ENCODE results near the gene PTGS1.
A peak's percentile ranks its signal among the peaks of the same experiment; 100 is the strongest.
"Not testable (repeated sequence)": the region's sequence is repeated elsewhere in the genome, so short reads cannot be mapped to it uniquely, and the experiment has no call there.

PTGS1 gene

GRCh38 chr9:122347348-122348287 is 23.2 kb upstream of the PTGS1 start:
- no peak for DNase-seq (ENCODE audit: low spot score)

- DNase-seq (ENCODE audit: low spot score), result no peak
Observed at GRCh38 chr9:122348288-122348777, 22.5 kb upstream of the PTGS1 start.

- no peak for DNase-seq (ENCODE audit: low spot score)
Observed at GRCh38 chr9:122348791-122349190, 22.0 kb upstream of the PTGS1 start.

DNA sequence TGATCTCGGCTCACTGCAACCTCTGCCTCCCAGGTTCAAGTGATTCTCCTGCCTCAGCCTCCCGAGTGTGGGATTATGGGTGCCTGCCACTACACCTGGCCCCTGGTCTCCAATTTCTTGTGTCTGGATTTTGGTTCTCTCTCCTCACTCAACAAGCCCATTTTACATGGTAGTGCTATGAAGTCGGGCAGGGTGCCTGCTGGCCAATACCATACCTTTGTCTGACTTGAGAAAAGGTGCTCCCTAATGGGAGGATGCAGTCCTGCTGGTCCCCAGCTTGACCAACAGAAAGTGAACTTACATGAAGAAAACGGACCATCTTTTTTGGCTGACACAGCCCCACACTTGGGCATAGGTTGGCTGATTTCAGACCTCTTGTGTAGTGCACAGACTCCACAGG is 21.6 kb upstream of the PTGS1 start:
- DNase-seq (ENCODE audit: low spot score), result no peak

DNA sequence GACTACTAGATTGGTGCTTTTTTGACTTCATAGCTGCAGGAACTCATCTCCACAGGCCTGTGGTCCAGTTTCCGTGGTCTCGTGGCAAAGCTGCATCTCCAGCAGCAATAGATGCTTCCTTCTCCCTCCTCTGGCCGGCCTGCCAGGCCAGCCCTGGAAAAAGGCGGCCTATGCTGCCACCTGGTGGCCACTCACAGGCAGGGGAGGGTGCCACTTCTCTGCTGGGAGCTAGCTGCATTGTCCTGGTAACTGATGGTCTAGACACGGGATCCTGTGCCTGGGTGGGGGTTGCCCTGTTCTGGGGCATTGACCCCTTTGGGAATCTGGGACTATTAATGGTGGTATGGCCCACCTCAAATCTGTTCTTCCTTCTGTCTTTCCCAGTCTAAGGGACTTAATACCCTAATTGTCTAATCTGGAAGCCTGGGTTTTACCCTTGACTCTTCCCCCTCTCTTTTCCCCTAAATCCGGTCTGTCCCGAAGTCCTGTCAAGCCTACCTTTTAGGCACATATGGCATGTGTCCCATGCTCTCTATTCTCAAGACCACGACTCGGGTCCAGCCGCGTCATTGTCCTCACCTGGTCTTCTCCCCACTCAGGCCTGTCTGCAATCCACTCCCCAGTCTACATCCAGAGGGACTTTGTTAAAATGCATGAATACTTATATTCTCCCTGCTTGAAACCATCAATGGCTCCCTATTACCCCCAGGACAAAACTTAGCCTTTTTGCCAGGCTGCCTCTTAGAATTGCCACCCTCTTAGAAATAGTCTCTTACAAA is 20.1 kb upstream of the PTGS1 start:
- DNase-seq (ENCODE audit: low spot score), result peak; percentile 70

GRCh38 chr9:122354536-122355199 is 16.2 kb upstream of the PTGS1 start:
- DNase-seq (ENCODE audit: low spot score), result peak; percentile 37

- no peak for DNase-seq (ENCODE audit: low spot score)
Observed at GRCh38 chr9:122355336-122355875, 15.4 kb upstream of the PTGS1 start.

DNA sequence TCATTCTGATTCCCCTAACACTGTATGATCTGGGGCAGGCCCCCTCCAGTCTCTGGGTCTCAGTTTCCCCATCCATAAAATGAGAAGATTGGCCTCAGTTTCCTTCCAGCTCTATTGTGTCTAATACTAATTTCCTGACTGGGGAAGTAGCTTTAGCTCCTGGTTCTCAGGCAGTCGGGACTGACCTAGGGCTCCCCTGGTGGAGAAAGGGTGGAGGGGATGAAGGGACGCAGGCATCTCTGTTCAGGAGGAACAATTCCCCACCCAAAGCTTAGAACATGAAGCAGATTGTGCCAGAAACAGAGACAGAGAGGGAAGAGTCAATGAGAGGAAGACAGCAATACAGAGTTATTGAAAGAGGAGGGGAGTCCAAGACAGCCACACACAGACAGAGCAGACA is 14.2 kb upstream of the PTGS1 start:
- no peak for DNase-seq (ENCODE audit: low spot score)

- DNase-seq (ENCODE audit: low spot score), result no peak
Observed at GRCh38 chr9:122360891-122361290, 9.9 kb upstream of the PTGS1 start.

GRCh38 chr9:122363131-122363530 is 7.7 kb upstream of the PTGS1 start:
- DNase-seq (ENCODE audit: low spot score), result not testable (repeated sequence)

DNA sequence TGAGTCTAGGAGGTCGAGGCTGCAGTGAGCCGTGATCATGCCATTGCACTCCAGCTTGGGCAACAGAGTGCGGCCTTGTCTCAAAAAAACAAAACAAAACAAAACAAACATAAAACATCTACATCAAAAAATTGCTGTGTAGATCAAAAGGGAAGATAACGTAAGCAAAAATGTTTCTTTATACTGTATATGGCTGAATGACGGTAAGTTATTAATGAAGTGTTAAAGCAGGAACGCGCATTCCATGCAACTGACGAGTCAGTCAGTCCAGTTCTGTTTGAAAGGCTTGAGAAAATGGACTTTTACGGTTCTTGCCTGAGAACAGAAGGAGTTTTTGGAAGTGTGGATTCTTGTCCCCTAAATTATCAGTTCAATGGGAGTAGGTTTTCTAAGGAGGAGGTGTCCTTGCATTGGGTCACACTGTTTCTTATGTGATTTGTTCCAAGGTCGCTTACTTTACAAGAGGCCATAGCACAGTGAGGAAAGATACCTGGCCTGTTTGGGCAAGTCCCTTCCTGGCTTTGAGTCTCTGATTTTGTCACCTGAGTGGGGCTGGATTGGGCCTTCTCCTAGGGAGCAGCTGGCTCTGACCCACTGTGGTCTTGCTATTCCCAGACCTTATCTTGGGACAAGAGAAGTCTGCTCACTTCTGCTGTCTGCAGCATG is 6.6 kb upstream of the PTGS1 start:
- no peak for DNase-seq (ENCODE audit: low spot score)

GRCh38 chr9:122364783-122365150 is 6.1 kb upstream of the PTGS1 start:
- DNase-seq (ENCODE audit: low spot score), result no peak

DNA sequence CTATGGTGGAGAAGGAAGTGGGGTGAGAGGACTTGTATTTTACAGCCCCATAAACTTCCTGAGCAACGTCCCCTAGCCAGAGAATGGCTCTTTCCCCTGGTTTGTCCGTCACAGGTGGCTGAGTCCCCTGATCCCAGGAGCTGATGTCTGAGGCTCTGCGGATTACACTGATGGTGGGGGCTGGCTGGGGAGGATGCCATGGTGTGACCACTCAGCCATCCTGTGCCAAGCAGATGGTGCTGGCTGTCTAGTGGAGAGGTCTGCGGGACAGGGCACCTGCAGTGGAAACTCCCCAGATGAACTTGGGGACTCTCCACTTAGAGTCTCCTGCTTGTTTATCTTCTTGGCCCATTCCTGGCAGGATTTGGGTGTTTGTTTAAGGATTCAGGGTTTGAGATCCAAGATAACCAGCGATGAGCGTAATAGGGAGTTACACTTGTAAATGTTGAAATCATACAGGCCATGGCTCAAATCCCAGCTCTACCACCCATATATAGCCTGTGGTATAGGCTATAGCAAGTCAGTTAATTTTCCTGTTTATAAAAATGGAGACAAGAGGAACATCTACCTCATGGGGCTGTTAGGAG is 4.7 kb upstream of the PTGS1 start:
- no peak for DNase-seq (ENCODE audit: low spot score)

- DNase-seq (ENCODE audit: low spot score), result no peak
Observed at GRCh38 chr9:122367065-122367464, 3.8 kb upstream of the PTGS1 start.

DNA sequence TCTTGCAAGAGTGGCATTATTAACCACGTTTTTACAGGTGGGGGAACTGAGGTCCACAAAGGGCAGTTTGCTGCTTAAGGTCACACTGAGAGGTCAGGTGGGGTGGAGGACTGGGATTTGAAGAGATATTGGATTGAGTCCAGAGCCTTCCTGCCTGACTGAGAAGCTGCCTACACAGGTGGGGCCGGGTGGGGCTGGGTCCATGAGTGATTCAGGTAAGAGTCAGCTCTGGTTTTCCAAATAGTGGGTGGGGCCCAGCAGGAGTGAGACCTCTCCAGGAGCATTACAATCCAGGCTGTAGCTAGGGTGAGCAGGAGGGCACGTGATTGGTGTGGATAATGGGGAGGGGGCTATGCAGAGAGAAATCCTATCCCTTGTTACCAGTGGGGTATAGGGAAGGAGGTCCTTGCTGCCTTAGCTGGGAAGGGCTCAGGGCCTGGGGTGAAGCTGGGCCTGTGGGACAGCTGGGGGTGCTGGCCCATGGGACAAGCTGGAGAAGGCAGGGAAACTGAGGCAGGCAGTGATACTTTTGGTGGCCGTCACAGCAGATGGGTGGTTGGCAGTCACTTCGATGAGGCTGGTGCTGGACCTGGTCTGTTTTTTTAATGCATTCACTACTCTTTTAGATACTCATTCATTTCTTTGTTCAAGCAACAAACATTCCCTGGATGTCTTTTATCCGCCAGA is 2.9 kb upstream of the PTGS1 start:
- no peak for DNase-seq (ENCODE audit: low spot score)

GRCh38 chr9:122368642-122369041 is 2.2 kb upstream of the PTGS1 start:
- DNase-seq (ENCODE audit: low spot score), result no peak

DNA sequence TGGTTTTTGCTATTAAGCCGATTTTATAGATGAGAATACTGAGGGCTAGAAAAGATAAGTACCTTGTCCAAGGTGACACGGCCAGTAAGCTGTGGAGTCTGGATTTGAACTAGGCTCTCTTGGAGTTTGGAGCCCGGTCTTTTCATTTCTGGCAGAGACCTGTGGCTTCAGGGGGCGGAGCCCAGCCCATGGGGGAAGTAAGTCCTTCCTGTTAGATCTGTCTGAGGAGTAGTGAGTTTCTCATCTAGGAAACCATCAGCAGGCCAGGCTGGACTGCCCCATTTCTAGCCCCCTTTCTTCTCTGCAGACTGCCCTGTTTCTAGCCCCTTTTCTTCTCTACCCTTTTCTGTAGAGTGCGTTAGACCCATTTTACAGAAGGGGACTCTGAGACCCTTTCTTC is 521 bp upstream of the PTGS1 start:
- DNase-seq (ENCODE audit: low spot score), result no peak

DNA sequence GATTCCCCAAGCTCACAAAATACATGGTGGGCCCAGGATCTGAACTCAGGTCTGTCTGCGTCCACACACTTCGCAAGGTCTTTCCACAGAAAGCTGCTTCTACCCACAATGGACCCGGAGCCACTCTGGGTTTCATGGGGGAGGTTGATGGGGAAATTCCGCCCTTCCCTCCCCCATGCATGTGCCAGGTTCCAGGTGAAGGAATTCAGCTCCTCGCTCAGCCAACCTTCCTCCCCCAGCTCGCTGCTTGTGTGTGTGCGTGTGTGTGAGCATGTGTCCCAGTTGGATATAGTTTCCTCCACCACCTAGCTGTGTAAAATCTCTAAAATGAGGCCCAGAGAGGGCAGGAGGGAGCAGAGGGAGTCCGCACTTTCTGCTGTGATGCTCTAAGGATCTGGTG is 1.0 kb downstream of the PTGS1 start:
- no peak for DNase-seq (ENCODE audit: low spot score)

DNA sequence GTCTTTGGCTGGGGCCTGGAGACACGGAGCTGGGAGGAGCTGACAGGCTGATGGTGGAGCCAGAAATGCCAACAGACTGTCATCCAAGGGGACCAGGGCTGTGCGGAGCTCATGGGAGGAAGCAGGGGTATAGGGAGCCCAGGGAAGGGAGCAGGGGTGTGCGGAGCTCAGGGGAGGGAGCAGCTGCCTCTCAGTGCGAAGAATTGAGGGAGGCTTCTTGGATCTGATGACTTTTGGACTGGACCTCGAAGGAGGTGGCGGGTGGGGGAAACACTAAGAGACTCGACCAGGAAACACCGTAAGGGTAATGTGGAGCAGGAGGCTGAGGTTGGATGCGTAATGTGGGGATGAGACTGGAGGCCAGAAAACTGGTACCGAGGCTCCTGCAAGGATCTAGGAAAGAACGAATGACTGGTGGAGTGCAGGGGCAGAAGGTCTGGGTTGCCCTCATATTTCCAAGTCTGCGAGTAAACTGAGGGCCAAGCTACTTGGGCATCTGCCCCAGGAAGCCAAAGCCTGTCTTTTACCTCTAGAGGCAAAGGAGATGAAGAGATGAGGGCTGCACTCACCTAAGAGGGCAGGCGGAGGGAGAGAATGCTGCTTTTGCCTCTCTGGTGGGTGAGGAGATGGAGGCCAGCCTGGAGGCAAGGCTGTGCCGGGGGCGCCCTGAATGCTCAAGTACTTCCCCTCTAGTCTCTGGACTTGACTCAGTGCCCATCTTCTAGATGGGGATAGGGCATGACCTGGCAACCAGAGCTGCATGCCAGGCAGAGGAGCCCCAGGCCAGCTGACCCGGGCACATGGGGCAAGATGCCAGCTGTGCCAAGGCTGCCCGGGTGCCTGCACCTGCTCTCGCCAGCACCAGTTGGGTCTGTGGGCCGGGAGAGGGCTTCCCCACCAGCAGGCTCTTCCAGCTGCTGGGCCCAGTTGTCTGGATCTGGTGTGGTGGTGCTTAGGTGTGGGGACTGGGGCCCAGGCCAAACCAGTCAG is 2.3 kb downstream of the PTGS1 start:
- no peak for DNase-seq (ENCODE audit: low spot score)

Data from putamen (tissue), 1 donor.